KMS-11 (cell line): Measurements from ENCODE around the gene LRRK2.

ENCODE experiments used
- H2AFZ ChIP-seq: fragments of 200-600 bp; sonication (generic); 2 replicates; pipeline ENCODE4 v1.6.1; 2016; ENCODE audit warnings: antibody characterized with exemption, mixed run types, low read depth
- H3K27ac ChIP-seq: fragments of 200-600 bp; sonication (generic); 2 replicates; pipeline ENCODE4 v1.6.1; 2016; ENCODE audit warnings: mild to moderate bottlenecking, mixed run types
- H3K27me3 ChIP-seq: fragments of 200-600 bp; sonication (generic); 2 replicates; pipeline ENCODE4 v1.6.1; 2017; ENCODE audit warnings: mild to moderate bottlenecking, low read depth, mixed run types, moderate library complexity; ENCODE audit not compliant: insufficient read depth
- H3K36me3 ChIP-seq: fragments of 200-600 bp; sonication (generic); 2 replicates; pipeline ENCODE4 v1.6.1; 2017; ENCODE audit warnings: mild to moderate bottlenecking, mixed run types; ENCODE audit not compliant: insufficient read depth
- H3K4me1 ChIP-seq: fragments of 200-600 bp; sonication (generic); 2 replicates; pipeline ENCODE4 v1.6.1; 2016; ENCODE audit warnings: mild to moderate bottlenecking, low read depth, mixed run types; ENCODE audit not compliant: poor library complexity, severe bottlenecking
- H3K4me2 ChIP-seq: fragments of 200-600 bp; sonication (generic); 2 replicates; pipeline ENCODE4 v1.7.0; 2016; ENCODE audit warnings: mild to moderate bottlenecking, mixed run types
- H3K4me3 ChIP-seq: fragments of 200-600 bp; sonication (generic); IDR thresholded peaks from 2 replicates; pipeline ENCODE4 v1.6.1; 2017; ENCODE audit warnings: low read depth, low read length, mixed read lengths; ENCODE audit not compliant: insufficient read depth
- H3K79me2 ChIP-seq: fragments of 200-600 bp; sonication (generic); 2 replicates; pipeline ENCODE4 v1.6.1; 2016; ENCODE audit warnings: low read depth, mixed run types; ENCODE audit not compliant: insufficient read depth
- H3K9ac ChIP-seq: fragments of 200-600 bp; sonication (generic); 2 replicates; pipeline ENCODE4 v1.6.1; 2016; ENCODE audit warnings: mild to moderate bottlenecking, mixed run types
- H4K20me1 ChIP-seq: fragments of 200-600 bp; sonication (generic); 2 replicates; pipeline ENCODE4 v1.6.1; 2016; ENCODE audit warnings: mild to moderate bottlenecking, mixed run types; ENCODE audit not compliant: insufficient read depth
- TF ChIP-seq, protein P1 (sequence below): fragments of 200-600 bp; sonication (generic); conservative IDR thresholded peaks from 2 replicates; pipeline ENCODE4 v1.6.1; 2017; ENCODE audit warnings: low read depth, mild to moderate bottlenecking, antibody characterized with exemption, low read length, moderate library complexity, mixed read lengths

Gene LRRK2

DNA sequence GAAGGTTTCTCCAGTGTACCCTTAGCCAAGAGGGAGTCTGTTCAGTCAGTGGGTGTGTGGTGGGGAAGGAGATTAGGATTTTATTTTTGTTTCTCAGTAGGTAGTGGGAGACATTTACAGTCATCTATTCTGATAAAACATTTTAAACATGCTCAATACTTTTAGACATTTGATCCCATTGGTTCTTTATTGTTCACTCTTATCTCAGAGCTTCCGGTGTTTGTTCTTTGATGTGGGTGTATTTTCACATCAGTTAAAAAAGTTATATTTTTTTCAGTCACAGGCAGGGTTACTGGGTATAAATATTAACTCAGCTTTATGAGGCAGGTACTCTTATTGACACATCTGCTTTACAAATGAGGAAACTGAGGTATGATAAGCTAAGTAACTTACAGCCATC, 43.3 kb upstream of the LRRK2 start:
- Histone ChIP-seq H2AFZ (no peak overlapping the region), H4K20me1 (no peaks in the 10 kb centered on the region), H3K4me1 (no peaks in the 10 kb centered on the region), H3K4me3 (no peak overlapping the region), H3K36me3 (no peaks in the 10 kb centered on the region), H3K27ac (no peak overlapping the region), H3K9ac (no peak overlapping the region), H3K79me2 (no peaks in the 10 kb centered on the region), H3K4me2 (no peak overlapping the region), H3K27me3 (no peaks in the 10 kb centered on the region)
- TF ChIP-seq, protein P1, sequence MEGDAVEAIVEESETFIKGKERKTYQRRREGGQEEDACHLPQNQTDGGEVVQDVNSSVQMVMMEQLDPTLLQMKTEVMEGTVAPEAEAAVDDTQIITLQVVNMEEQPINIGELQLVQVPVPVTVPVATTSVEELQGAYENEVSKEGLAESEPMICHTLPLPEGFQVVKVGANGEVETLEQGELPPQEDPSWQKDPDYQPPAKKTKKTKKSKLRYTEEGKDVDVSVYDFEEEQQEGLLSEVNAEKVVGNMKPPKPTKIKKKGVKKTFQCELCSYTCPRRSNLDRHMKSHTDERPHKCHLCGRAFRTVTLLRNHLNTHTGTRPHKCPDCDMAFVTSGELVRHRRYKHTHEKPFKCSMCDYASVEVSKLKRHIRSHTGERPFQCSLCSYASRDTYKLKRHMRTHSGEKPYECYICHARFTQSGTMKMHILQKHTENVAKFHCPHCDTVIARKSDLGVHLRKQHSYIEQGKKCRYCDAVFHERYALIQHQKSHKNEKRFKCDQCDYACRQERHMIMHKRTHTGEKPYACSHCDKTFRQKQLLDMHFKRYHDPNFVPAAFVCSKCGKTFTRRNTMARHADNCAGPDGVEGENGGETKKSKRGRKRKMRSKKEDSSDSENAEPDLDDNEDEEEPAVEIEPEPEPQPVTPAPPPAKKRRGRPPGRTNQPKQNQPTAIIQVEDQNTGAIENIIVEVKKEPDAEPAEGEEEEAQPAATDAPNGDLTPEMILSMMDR = no peak

DNA sequence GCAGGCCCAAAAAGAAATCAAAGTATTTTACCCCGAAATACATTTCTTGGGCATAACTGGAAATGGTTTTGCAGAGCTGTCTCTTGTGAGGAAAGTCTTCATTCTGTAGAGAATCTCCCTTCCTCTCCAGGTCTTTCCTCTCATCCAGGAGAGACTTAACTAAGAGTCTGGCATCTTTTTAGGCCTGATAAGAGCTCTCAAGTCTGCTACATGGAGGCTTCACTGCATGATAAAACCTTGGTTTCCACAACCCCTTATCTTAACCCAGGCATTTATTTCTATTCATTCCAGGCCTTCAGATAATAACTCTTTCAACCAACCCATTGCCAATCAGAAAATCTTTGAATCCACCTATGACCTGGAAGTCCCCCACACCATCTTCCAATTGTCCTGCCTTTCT, 41.1 kb upstream of the LRRK2 start:
- Histone ChIP-seq H3K79me2 (no peaks in the 10 kb centered on the region), H3K27ac (no peak overlapping the region)

DNA sequence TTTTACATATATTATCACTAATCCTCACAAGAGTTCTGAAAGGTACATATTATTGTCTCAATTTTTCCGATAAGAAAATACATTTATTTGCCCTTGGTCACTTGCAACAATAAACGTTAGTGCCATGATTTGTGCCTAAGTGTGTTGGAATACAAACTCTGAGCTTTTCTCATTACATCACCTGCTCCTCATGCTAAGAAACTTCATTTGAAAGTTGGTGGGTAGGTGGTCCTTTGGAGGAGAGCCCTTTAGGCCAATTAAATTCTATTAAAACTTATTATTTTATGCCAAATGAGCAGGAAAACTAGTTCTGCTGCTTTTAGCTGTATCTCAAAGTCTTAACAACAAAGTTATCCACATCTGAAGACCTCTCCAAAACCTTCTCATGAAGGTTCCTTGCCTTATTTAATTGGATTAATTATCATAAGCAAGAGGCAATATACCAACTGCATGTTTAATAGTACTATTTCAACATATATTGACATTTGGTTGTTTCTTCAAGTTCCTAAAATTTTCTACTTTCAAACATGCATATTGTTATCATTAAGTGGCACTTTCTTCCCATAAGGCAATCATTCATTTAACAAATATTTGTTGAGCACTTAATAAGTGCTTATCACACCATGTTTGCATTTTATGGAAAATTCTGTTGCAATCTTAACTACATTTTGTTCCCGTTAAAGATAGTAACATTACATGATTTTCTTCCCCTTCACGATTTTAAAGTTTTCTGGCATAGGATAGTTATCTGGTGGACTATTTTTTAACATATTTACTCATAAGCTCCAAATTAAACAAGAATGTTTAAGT, 40.1 kb upstream of the LRRK2 start:
- Histone ChIP-seq H3K79me2 (no peaks in the 10 kb centered on the region), H4K20me1 (no peaks in the 10 kb centered on the region), H2AFZ (no peak overlapping the region), H3K27me3 (no peaks in the 10 kb centered on the region), H3K4me1 (no peaks in the 10 kb centered on the region), H3K4me2 (no peak overlapping the region), H3K9ac (no peak overlapping the region), H3K36me3 (no peaks in the 10 kb centered on the region), H3K4me3 (no peak overlapping the region), H3K27ac (no peak overlapping the region)
- TF ChIP-seq, protein P1 = no peak

More for the DNA sequence above, 41.1 kb upstream of the LRRK2 start:
- H3K36me3 ChIP-seq = no peaks in the 10 kb centered on the region
- no peak overlapping the region for H3K9ac ChIP-seq
- H3K4me2 ChIP-seq = no peak overlapping the region
- no peak overlapping the region for H2AFZ ChIP-seq
- no peaks in the 10 kb centered on the region for H4K20me1 ChIP-seq
- H3K27me3 ChIP-seq = no peaks in the 10 kb centered on the region
- TF ChIP-seq, protein P1 = no peak
- H3K4me1 ChIP-seq = no peaks in the 10 kb centered on the region
- no peak overlapping the region for H3K4me3 ChIP-seq

DNA sequence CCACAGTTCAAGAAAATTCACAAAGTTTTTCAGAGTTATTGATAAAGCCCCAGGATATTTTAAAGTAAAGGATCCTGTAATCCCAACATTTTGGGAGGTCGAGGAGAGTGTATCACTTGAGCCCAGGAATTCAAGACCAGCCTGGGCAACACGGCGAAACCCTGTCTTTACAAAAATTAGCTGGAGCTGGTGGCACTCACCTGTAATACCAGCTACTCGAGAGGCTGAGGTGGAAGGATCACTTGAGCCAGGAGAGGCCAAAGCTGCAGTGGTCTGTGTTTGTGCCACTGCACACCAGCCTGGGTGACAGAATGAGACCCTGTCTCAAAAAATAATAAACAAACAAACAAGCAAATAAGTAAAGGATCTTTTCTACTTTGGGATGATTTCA, 39.5 kb upstream of the LRRK2 start:
- TF ChIP-seq, protein P1 = no peak
- H3K4me1 ChIP-seq = no peaks in the 10 kb centered on the region
- H3K9ac ChIP-seq = no peak overlapping the region
- H3K79me2 ChIP-seq = no peaks in the 10 kb centered on the region
- H4K20me1 ChIP-seq = no peaks in the 10 kb centered on the region
- H2AFZ ChIP-seq = no peak overlapping the region
- no peaks in the 10 kb centered on the region for H3K27me3 ChIP-seq
- no peak overlapping the region for H3K4me3 ChIP-seq
- no peaks in the 10 kb centered on the region for H3K36me3 ChIP-seq
- no peak overlapping the region for H3K4me2 ChIP-seq
- H3K27ac ChIP-seq = no peak overlapping the region
